Gastrocnemius medialis (tissue), 4 donors: ENCODE results near the gene ACOXL.

ENCODE experiments used
- CTCF ChIP-seq, 5 experiments: fragments of 450-650 bp in 3 of 5; fragments of 200-600 bp in 2 of 5; sonication (generic) in 2 of 5; IDR thresholded peaks in 4 of 5; conservative IDR thresholded peaks in 1 of 5; 1 replicate in 4 of 5; 2 replicates in 1 of 5; pipeline ENCODE4 v1.5.1; 2016 to 2019; ENCODE audit warnings: antibody characterized with exemption in 5 of 5, mild to moderate bottlenecking in 3 of 5, moderate library complexity in 3 of 5
- POLR2A ChIP-seq, 2 donors: fragments of 450-650 bp; IDR thresholded peaks; one replicate each; pipeline ENCODE4 v1.6.1; 2017; ENCODE audit warnings: antibody characterized with exemption in 2 of 2, mild to moderate bottlenecking in 2 of 2, moderate library complexity in 2 of 2

- TF ChIP-seq CTCF (IDR thresholded peaks at IDR 0.05 in 4 of 5, conservative IDR thresholded peaks at IDR 0.05 in 1 of 5) (no peak), POLR2A (IDR thresholded peaks at IDR 0.05) (no peak)
Observed at GRCh38 chr2:111066062-111066593, 333.8 kb downstream of the ACOXL start.
